Skeletal muscle tissue (tissue), 4 donors: ENCODE data around the gene CEP120. TPM values are rescaled to one million over a fixed set of nuclear protein-coding genes. Genes with fewer than 3 reads are reported as not detected.
"Not testable (repeated sequence)": the region's sequence is repeated elsewhere in the genome, so short reads cannot be mapped to it uniquely, and the experiment has no call there.

ENCODE experiments used
- H3K27ac ChIP-seq: one replicate; pipeline ENCODE4 v1.7.0; 2013; ENCODE audit warnings: mild to moderate bottlenecking, low read depth, low read length, inconsistent platforms
- H3K27me3 ChIP-seq, 3 donors: one replicate each; pipeline ENCODE4 v1.7.0; 2013; ENCODE audit warnings: low read length in 3 of 3; ENCODE audit not compliant: control insufficient read depth in 3 of 3, insufficient read depth in 3 of 3
- H3K36me3 ChIP-seq, 3 donors: one replicate each; pipeline ENCODE4 v1.7.0; 2013; ENCODE audit warnings: low read length in 3 of 3; ENCODE audit not compliant: control insufficient read depth in 3 of 3, insufficient read depth in 3 of 3
- H3K4me1 ChIP-seq, 3 donors: one replicate each; pipeline ENCODE4 v1.7.0; 2013; ENCODE audit warnings: low read length in 3 of 3, mild to moderate bottlenecking in 3 of 3; ENCODE audit not compliant: control insufficient read depth in 3 of 3, insufficient read depth in 3 of 3
- H3K4me3 ChIP-seq, 3 donors: one replicate each; pipeline ENCODE4 v1.7.0; 2013; ENCODE audit warnings: low read length in 3 of 3
- H3K9ac ChIP-seq, 3 donors: one replicate each; pipeline ENCODE4 v1.7.0; 2013; ENCODE audit warnings: low read length in 3 of 3, mild to moderate bottlenecking in 3 of 3, moderate library complexity in 2 of 3, low read depth in 1 of 3
- H3K9me3 ChIP-seq, 3 donors: one replicate each; pipeline ENCODE4 v1.7.0; 2013; ENCODE audit warnings: low read length in 3 of 3; ENCODE audit not compliant: control insufficient read depth in 3 of 3
- total RNA-seq: library from RNA; depleted of rRNA; stranded (reverse); fragments of >200 nt; gene quantifications from one replicate; pipeline ENCODE4 v1.2.3, GENCODE V29; 2014
- donor health status: Osteomylitis.

The CEP120 gene
- total RNA-seq, 1 donor from 2014 or later, result 10.4 TPM

DNA sequence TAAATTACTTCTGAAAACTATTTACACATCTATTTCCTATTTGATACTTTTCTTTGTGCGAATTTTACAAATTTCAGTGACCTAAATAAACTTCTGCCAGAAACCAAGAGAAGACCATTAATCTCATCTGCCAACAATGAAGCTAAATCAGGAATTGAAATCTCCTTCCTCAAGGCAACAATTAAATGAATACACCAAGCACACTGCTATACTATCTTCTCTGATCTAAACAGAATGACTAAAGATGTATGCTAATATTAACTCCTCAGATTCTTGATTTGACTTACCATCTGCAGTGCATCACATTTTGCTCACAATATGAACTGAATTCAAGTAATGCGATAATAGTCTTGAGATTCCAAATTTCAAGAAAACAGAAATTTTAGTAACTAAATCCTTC is 82.3 kb downstream of the CEP120 start:
- Histone ChIP-seq H3K9me3 (no peaks in the 10 kb centered on the region), H3K36me3 (no peaks in the 10 kb centered on the region), H3K27ac (no peak overlapping the region), H3K4me1 (no peaks in the 10 kb centered on the region), H3K27me3 (no peaks in the 10 kb centered on the region), H3K4me3 (no peak overlapping the region), H3K9ac (no peak overlapping the region)

DNA sequence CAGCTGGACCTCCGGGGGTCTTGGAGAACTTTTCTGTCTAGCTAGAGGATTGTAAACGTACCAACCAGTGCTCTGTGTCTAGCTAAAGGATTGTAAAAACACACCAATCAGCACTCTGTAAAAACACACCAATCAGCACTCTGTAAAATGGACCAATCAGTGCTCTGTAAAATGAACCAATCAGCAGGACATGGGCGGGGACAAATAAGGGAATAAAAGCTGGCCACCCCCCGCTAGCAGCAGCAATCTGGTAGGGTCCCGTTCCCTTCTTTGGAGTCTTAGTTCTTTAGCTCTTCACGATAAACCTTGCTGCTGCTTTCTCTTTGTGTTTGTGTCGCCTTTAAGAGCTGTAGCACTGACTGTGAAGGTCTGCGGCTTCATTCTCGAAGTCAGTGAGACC is 114.8 kb downstream of the CEP120 start:
- H3K36me3 ChIP-seq, H3K4me3 ChIP-seq, H3K27me3 ChIP-seq, H3K27ac ChIP-seq, H3K9ac ChIP-seq, H3K9me3 ChIP-seq, H3K4me1 ChIP-seq: not testable (repeated sequence)

DNA sequence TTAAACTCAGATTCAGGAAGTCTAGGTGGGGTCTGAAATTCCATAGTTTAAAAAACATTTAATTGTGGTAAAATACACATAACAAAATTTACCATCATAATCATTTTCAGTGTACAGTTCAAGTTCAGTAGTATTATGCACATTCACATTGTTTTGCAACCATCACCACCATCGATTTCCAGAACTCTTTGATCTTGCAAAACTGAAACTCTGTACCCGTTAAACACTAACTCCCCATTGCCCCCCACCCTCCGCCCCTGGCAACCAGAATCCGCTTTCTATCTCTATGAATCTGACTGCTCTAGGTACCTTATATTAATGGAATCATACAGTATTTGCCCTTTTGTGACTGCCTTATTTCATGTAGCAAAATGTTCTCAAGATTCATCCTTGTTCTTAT is 117.5 kb downstream of the CEP120 start:
- no peaks in the 10 kb centered on the region for H3K4me1 ChIP-seq

DNA sequence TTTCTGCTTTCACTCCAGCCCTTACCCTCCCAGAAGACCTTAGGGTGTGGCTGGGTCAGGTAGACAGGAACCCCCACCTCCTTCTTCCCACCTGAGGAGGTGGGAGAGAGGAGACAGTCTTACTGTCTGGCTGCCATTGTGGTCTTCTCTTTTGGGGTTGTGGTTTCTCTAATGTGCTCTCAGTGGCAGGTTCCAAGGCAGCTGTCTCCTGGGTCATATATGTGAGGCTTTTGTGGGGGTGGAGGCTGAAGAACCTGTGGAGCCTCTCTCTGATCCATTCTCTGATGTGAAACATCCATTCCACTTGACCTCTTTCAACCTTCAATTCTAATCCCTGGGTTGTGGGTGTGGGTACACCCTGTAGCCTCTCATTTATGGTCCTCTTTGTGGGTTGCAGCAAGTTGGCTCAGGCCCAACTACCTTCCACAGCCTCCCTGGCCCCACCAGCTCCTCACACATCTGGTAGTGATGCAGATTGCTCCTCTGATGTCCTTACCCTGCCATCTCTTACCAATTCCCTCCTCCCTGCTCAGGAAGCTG is 118.4 kb downstream of the CEP120 start:
- Histone ChIP-seq H3K4me1 (no peaks in the 10 kb centered on the region), H3K27ac (no peak overlapping the region), H3K9me3 (no peaks in the 10 kb centered on the region), H3K36me3 (no peaks in the 10 kb centered on the region), H3K4me3 (no peak overlapping the region), H3K27me3 (no peaks in the 10 kb centered on the region), H3K9ac (no peak overlapping the region)

More for the DNA sequence above, 117.5 kb downstream of the CEP120 start:
- Histone ChIP-seq H3K9me3 (no peaks in the 10 kb centered on the region), H3K27me3 (no peaks in the 10 kb centered on the region), H3K27ac (no peak overlapping the region), H3K9ac (no peak overlapping the region), H3K4me3 (no peak overlapping the region), H3K36me3 (no peaks in the 10 kb centered on the region)

DNA sequence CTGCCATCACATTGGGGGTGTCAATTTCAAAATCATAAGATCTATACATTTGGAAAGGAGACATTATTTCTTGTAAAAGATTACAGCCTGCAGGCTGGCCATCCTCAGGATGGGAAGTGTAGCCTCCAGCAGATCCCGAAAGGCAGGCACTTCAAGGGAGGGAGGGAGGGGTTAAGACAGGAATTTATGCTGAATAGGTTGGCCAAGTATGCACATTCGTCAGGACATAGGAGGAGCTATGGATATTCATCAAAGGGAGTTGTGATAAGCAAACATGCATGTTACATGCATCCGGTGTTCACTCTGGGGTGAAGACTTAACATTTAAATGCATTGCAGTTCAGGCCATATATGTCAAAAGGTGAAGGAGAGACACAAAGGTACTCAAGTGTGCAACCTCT is 119.4 kb downstream of the CEP120 start:
- Histone ChIP-seq H3K4me1 (no peaks in the 10 kb centered on the region), H3K27me3 (peaks cover 0 to 3% (median 0%) of the 10 kb centered on the region in 3 donors), H3K27ac (no peak overlapping the region), H3K36me3 (no peaks in the 10 kb centered on the region), H3K9me3 (peaks cover 0 to 4% (median 0%) of the 10 kb centered on the region in 3 donors), H3K4me3 (no peak overlapping the region), H3K9ac (no peak overlapping the region)

DNA sequence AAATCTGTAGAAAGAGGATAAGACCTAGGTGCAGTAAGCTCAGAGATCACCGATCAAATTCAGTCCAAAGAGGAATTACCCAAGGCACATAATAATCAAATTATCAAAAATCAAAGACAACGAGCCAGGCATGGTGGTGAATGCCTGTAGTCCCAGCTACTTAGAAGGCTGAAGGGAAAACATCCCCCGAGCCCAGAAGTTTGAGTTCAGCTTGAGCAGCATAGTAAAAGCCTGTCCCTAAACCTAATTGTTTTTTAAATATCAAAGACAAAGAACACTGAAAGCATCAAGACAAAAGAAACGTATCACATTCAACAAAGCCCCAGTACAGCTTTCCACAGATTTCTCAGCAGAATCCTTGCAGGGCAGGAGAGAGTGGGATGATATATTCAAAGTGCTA is 122.9 kb downstream of the CEP120 start:
- no peak overlapping the region for H3K9ac ChIP-seq
- no peaks in the 10 kb centered on the region for H3K4me1 ChIP-seq

DNA sequence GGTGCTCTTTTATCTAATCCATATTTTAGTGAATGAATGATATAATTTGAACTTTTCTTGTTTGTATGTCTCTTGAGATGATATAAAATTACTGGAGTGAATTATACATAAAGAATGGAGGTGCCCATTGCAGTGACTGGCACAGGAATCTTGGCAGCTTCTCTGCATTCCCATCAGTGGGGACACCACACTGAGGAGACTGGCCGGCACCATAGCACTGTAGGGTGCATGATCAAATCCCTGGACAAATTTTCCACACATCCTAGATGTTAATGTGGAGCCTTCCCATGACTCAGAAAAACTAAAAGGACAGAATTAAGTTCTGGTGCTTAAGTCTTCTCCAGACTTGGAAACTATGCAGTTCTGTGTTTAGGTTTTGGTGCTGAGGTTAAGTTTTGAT is 124.1 kb downstream of the CEP120 start:
- Histone ChIP-seq H3K36me3 (no peaks in the 10 kb centered on the region), H3K27ac (no peak overlapping the region), H3K9me3 (peaks cover 0 to 4% (median 0%) of the 10 kb centered on the region in 3 donors), H3K4me3 (no peak overlapping the region), H3K4me1 (no peaks in the 10 kb centered on the region), H3K27me3 (peaks cover 0 to 3% (median 0%) of the 10 kb centered on the region in 3 donors), H3K9ac (no peak overlapping the region)

More for the DNA sequence above, 122.9 kb downstream of the CEP120 start:
- no peak overlapping the region for H3K27ac ChIP-seq
- peaks cover 0 to 3% (median 0%) of the 10 kb centered on the region in 3 donors for H3K27me3 ChIP-seq
- no peaks in the 10 kb centered on the region for H3K36me3 ChIP-seq
- H3K4me3 ChIP-seq, result no peak overlapping the region
- peaks cover 0 to 4% (median 0%) of the 10 kb centered on the region in 3 donors for H3K9me3 ChIP-seq

DNA sequence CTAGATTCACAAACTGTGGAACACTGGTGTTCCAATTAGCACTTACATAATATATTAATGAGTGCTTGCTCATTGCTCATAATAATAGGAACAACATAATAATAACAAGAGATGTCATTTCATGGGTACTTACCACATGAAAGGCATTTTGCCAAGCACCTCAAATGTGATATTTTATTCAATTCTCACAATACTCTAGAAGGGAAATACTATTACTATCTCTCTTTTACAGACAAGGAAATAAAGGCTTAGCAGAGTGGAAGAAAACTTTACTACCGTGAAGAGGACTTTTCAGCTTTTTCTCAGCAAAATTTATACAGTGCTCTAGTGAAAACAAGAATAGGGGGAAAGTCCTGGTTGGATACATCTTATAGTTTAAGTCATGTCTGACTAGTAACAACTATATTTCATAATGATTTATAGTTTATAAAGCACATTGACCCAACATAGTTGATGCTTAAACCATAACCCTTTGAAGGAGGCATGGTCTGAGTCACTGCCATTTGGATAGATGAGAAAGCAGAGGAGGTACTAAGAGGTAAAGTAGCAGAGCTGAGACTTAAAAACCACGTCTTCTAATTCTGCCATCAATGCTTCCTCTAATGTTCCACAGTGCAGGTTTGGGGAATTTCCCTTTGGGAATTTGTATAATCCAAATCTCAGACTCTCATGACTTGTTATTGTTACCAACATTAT is 124.7 kb downstream of the CEP120 start:
- Histone ChIP-seq H3K4me1 (no peaks in the 10 kb centered on the region), H3K9ac (no peak overlapping the region), H3K4me3 (no peak overlapping the region), H3K27me3 (peaks cover 0 to 3% (median 0%) of the 10 kb centered on the region in 3 donors), H3K36me3 (no peaks in the 10 kb centered on the region), H3K27ac (no peak overlapping the region), H3K9me3 (peaks cover 0 to 4% (median 0%) of the 10 kb centered on the region in 3 donors)

DNA sequence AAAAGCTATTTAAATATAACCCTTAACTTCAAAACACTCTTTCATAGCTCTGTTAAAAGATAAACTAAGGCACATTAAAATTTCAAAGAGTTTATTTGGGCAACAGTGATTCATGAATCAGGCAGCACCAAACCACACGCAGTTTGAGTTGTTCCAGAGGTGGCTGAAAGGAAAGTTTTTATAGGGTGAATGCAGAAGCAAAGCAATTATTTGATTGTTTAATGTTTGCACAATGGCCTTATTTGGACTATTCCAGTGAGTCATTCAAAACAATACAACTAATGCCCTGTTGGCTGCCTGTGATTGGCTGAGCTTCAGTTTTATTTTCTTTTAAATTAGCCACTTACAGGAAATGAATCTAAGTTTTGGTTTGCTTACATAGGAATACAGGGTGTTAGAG is 125.3 kb downstream of the CEP120 start:
- H3K36me3 ChIP-seq, result no peaks in the 10 kb centered on the region
- H3K4me3 ChIP-seq, result no peak overlapping the region
- peaks cover 0 to 4% (median 0%) of the 10 kb centered on the region in 3 donors for H3K9me3 ChIP-seq
- no peak overlapping the region for H3K27ac ChIP-seq
- H3K27me3 ChIP-seq, result peaks cover 0 to 3% (median 0%) of the 10 kb centered on the region in 3 donors
- H3K4me1 ChIP-seq, result no peaks in the 10 kb centered on the region
- H3K9ac ChIP-seq, result no peak overlapping the region

DNA sequence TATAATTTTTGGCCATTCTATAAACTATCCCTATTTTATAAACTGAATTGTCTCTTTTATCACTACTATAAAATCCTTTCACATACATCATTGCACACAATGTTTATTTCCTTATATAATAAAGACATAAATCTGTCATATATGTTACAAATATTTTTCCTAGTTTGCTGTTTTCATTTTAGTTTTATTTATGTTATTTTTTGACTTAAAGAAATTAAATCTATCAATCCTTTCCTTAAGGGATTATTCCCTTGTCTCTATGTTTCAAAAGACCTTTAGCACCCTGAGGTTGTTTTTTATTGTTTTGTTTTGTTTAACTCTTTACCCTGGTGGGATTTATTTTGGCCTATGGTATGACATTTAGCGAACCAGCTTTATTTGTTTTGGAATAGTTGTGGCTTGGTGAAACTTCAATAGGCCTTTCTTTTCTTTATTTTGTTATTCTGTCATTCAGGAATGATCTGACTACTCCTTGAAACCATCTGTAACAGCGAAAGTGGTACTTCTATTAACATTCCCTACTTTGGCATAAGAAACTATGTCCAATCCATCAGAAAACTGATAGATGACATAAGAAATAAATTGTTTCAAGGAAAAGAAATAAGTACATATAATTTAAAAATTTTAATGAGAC is 125.9 kb downstream of the CEP120 start:
- H3K27ac ChIP-seq, result no peak overlapping the region

More for the DNA sequence above, 125.9 kb downstream of the CEP120 start:
- Histone ChIP-seq H3K9ac (no peak overlapping the region), H3K9me3 (peaks cover 0 to 4% (median 0%) of the 10 kb centered on the region in 3 donors), H3K36me3 (no peaks in the 10 kb centered on the region), H3K4me1 (no peaks in the 10 kb centered on the region), H3K27me3 (peaks cover 0 to 3% (median 0%) of the 10 kb centered on the region in 3 donors), H3K4me3 (no peak overlapping the region)
